IPS DF 6.9 (cell line): ENCODE results near the gene SPTBN1.
A peak's percentile ranks its signal among the peaks of the same experiment; 100 is the strongest.

Experiments used
- DNase-seq: peaks from one replicate; pipeline ENCODE4 v3.0.0-alpha.2; 2013; ENCODE audit warnings: low read depth, low spot score
- H3K27ac ChIP-seq: one replicate; pipeline ENCODE4 v1.5.1; 2013; ENCODE audit warnings: low read length, control low read depth
- H3K27me3 ChIP-seq: 2 replicates; pipeline ENCODE4 v1.6.1; 2013; ENCODE audit warnings: mild to moderate bottlenecking, low read length; ENCODE audit not compliant: control insufficient read depth, insufficient read depth
- H3K36me3 ChIP-seq: 2 replicates; pipeline ENCODE4 v1.6.1; 2013; ENCODE audit warnings: low read length; ENCODE audit not compliant: control insufficient read depth, insufficient read depth
- H3K4me1 ChIP-seq: 2 replicates; pipeline ENCODE4 v1.6.1; 2013; ENCODE audit warnings: low read length; ENCODE audit not compliant: control insufficient read depth, insufficient read depth
- H3K4me3 ChIP-seq: 2 replicates; pipeline ENCODE4 v1.5.1; 2013; ENCODE audit warnings: mild to moderate bottlenecking, low read length
- H3K9me3 ChIP-seq: 2 replicates; pipeline ENCODE4 v1.6.1; 2013; ENCODE audit warnings: low read length, inconsistent platforms; ENCODE audit not compliant: control insufficient read depth, insufficient read depth
- WGBS: extraction: QIAGEN DNeasy Blood & Tissue Kit; methylation state at CpG from one replicate; pipeline ENCODE4 v1.1.7; 2013; ENCODE audit warnings: mixed read lengths, missing lambda C conversion rate; ENCODE audit not compliant: insufficient read length, insufficient coverage; 5-methylcytosine and 5-hydroxymethylcytosine counted together

The SPTBN1 gene

DNA sequence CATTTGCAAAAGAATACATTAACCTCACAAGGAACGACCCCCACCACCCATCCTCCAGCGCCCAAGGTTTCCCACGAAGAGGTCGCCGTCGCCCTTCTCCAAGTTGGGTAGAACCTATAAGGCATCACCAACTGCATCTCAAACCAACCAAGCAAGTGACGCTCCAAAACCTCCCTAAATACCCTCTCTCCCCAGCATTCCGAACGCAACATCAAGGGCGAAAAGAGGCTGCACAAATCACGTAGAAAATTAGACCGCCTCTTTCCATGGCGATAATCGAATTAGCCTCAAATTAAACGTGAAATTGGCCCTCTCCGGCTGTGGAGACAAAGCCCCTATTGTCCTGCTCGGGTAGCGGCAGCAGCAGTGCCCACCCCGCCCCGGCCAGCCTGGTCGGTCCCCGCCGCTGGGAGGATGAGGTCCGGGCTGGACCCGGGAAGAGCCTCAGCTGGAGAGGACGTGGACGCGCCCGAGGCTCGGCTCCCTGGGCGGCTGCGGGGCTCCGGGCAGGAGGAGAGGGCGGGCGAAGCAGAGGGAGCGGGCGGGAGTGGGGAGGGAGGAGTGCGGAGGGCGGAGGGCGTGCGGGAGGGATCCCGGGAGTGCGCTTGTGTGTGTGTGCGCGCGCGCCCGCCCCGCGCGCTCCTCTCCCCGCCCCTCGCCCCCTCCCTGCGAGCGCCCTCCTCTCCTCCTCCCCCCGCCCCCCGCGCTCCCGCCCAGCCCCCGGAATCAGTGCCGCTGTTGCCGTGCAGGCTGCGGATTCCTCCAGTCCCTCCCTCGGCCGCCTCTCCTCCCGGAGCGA, at the start of gene SPTBN1:
TSS of gene SPTBN1 (plus strand) at position 765 of the 799 bp plus-strand sequence. CDS start 70,092 bp downstream, outside the sequence.
- no peaks in the 10 kb centered on the region for H3K27me3 ChIP-seq
- H3K9me3 ChIP-seq = no peaks in the 10 kb centered on the region
- no peaks in the 10 kb centered on the region for H3K36me3 ChIP-seq
- no peaks in the 10 kb centered on the region for H3K4me1 ChIP-seq
- no peak within 1 kb of the TSS for H3K27ac ChIP-seq
- peak within 1 kb of the TSS; percentile 98 for H3K4me3 ChIP-seq
- no CpG with 5 or more reads among the region's 67 CpGs for WGBS
- no peak for DNase-seq

DNA sequence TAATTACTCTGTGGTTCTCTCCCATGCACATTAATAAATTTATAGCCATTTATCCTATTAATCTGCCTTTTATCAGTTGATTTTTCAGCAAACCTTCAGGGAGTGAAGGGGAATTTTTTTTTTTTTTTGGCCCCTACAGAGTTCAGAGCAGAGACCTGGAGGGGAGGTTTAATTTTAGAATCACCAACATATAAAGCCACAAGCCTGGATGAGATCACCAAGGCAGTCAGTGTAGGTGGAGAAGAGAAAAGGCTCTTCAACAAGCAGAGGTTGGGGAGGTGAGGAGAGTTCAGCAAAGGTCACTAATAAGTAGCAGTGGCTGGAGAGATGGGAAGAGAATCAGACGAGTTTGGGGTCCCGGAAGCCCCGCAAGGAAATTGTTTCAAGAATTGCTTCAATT, 48.4 kb upstream of the SPTBN1 start:
- no peaks in the 10 kb centered on the region for H3K27me3 ChIP-seq
- no peaks in the 10 kb centered on the region for H3K9me3 ChIP-seq
- no peaks in the 10 kb centered on the region for H3K4me1 ChIP-seq
- no peak for DNase-seq
- no peaks in the 10 kb centered on the region for H3K36me3 ChIP-seq
- no peak overlapping the region for H3K27ac ChIP-seq
- WGBS = no CpG with 5 or more reads among the region's 3 CpGs
- no peak overlapping the region for H3K4me3 ChIP-seq

DNA sequence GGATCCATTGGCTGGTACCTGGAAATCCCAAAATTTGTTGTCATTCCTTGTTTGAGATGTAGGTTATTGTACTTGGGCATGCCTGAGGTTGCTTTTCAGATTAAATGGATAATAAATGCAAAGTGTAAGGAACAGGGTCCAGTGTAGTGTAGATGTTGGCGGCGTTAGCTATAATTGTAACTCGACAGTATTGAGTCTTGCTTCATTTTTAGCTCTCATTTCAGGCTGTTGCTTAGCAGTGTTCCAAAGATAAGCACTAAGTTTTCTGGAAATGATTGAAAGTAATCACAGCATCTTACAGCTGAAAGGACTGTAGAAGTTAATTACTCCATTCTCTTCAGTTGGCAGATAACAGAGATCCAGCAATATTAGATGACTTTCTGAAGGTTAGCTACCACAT, 47.8 kb upstream of the SPTBN1 start:
- no peaks in the 10 kb centered on the region for H3K27me3 ChIP-seq
- H3K27ac ChIP-seq = no peak overlapping the region
- no peaks in the 10 kb centered on the region for H3K9me3 ChIP-seq
- DNase-seq = no peak
- H3K36me3 ChIP-seq = no peaks in the 10 kb centered on the region
- H3K4me3 ChIP-seq = no peak overlapping the region
- no peaks in the 10 kb centered on the region for H3K4me1 ChIP-seq
- WGBS = no CpG with 5 or more reads among the region's 3 CpGs

DNA sequence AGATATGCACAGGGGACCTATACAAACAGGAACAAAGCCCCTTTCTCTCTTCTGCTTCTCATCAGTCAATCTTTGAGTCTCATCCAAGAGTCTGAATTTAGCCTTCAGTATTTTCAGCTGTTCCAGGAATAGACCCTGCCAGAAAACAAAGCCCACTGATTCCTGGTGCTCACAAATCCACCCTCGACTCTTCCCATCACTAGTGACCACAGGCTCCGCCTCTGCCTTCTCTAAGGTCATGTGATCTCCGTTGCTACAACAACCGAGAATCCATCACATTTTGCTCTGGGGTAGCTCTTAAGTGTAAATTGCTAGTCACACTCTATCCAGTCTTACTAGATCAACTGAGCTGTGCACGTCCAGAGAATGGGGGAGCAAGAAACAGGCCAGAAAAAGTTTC, 46.4 kb upstream of the SPTBN1 start:
- WGBS = no CpG with 5 or more reads among the region's 5 CpGs
- Histone ChIP-seq H3K9me3 (no peaks in the 10 kb centered on the region), H3K4me3 (no peak overlapping the region), H3K4me1 (no peaks in the 10 kb centered on the region), H3K27me3 (no peaks in the 10 kb centered on the region), H3K36me3 (no peaks in the 10 kb centered on the region), H3K27ac (no peak overlapping the region)
- no peak for DNase-seq

DNA sequence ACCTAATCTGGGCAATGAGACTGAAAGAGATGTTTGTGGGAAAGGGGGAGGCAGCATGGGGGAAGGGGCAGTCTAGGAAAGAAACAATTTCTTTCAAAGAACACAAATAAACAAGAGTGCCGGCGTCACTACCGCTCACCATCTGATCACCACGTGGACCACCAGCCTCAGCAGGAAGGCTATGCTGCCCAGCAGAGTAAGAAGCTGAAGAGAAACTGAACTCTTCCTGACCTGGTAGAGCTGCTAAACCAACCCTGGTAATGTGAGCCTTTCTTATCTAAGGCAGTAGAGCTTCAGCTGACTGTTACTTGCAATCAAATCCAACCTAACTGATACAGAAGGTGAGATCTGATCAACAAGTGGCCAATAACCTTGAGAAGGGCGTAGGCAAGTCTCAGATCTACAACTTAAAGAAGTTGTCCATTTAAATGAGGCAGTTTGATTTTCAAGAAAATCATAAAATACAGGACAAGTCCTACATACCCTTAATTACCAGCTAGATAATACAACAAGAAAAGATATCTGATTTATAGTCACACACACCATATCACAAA, 44.2 kb upstream of the SPTBN1 start:
- no CpG with 5 or more reads among the region's 5 CpGs for WGBS
- Histone ChIP-seq H3K27ac (no peak overlapping the region), H3K4me3 (no peak overlapping the region), H3K9me3 (no peaks in the 10 kb centered on the region), H3K36me3 (no peaks in the 10 kb centered on the region), H3K27me3 (no peaks in the 10 kb centered on the region), H3K4me1 (peaks cover 3% of the 10 kb centered on the region)
- no peak for DNase-seq

DNA sequence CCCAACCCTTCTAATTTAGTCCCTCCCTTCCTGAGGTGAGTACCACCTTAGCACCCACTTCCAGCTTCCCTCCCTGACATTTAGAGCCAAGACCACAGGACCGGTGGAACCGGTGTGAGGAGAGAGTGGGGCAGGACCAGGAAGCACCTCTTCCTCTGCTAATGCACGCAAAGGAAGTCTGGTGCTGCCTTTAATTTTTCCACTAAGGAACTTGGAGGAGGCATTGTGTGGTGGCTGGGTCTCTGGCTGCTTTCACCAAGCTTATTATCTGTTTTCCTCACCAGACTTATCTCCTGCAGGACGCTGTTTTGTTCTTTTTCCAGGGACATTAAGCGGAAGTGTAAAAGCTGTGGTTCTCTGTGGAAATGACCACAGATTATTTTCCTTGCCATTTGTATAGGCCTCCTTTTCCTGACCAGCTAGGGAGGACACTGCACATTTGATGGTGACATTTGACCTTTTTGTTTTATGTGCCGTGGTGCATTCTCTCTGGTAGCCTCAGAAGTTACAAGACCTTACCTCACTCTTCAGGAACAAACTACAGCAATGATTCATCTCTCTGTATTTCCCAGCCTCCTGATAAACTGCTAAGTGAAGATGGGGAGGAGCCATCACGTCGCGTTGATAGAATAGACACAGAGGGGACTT, 39.8 kb upstream of the SPTBN1 start:
- peaks cover 3% of the 10 kb centered on the region for H3K4me1 ChIP-seq
- H3K27ac ChIP-seq = no peak overlapping the region
- H3K27me3 ChIP-seq = no peaks in the 10 kb centered on the region
- WGBS = no CpG with 5 or more reads among the region's 9 CpGs
- H3K9me3 ChIP-seq = no peaks in the 10 kb centered on the region
- H3K4me3 ChIP-seq = no peak overlapping the region
- DNase-seq = no peak
- H3K36me3 ChIP-seq = no peaks in the 10 kb centered on the region

DNA sequence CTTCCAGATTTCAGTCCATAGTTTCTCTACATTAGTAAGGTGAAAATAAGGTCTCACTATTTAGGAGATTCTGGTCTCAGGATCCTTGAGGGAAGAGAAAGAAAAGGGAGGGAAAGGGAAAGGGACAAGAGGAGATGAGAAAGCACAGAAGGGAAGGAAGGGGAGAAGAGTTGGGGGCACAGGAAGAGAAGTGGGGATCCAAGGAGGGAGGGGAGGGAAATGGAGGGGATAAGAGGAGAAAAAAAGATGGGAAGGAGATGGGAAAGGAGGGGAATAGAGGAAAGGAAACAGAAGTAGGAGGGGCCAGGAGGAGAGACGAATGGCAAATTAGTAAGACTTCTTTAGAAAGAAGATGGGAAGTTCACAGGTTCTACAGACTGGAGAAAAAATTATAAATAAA, 39.2 kb upstream of the SPTBN1 start:
- no peak for DNase-seq
- no peaks in the 10 kb centered on the region for H3K9me3 ChIP-seq
- no peaks in the 10 kb centered on the region for H3K27me3 ChIP-seq
- H3K27ac ChIP-seq = no peak overlapping the region
- H3K36me3 ChIP-seq = no peaks in the 10 kb centered on the region
- H3K4me3 ChIP-seq = no peak overlapping the region
- H3K4me1 ChIP-seq = peaks cover 3% of the 10 kb centered on the region
- no CpG with 5 or more reads among the region's 1 CpG for WGBS

DNA sequence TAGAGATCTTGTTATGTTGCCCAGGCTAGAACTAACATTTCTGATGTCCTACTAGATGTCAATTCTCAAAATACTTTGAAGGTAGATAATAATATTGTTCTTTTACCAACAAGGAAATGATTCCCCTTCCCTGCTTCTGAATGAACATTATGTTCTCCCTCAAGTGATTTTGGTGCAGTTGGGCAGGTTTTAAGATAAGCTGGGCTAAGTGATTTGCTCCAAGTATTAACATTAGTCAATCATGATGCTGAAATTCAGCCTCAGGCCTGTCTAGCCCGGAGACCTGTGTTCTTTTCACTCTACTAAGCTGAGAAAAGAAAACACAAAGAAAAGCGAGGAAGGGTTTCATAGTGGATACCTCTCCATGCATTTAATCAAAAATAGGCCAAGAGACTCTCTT, 38.5 kb upstream of the SPTBN1 start:
- WGBS = no CpG with 5 or more reads among the region's 2 CpGs
- Histone ChIP-seq H3K4me1 (peaks cover 3% of the 10 kb centered on the region), H3K27ac (no peak overlapping the region), H3K27me3 (no peaks in the 10 kb centered on the region), H3K36me3 (no peaks in the 10 kb centered on the region), H3K4me3 (no peak overlapping the region), H3K9me3 (no peaks in the 10 kb centered on the region)
- DNase-seq = no peak

DNA sequence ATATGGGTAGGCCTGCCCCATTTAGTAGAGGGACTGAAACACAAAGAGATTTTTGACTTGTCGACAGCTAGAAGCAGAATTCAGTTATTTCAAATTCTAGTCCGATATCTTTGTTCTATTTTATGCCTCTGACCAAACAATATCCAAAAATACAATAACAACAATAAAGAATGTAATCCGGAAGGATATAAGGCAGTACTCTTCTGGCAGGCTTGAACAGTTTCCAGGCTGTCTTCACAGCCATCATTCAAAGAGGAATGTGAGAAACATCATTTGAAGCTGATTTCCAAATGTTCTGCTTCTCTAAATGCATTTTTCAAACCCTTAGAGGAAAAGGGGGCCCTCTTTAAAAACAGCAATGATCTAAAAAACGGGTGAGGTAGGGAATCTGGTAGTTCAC, 36.7 kb upstream of the SPTBN1 start:
- no peaks in the 10 kb centered on the region for H3K36me3 ChIP-seq
- WGBS = 100% methylated on average over 1 of the region's 4 CpGs
- no peaks in the 10 kb centered on the region for H3K9me3 ChIP-seq
- peaks cover 3% of the 10 kb centered on the region for H3K4me1 ChIP-seq
- H3K27ac ChIP-seq = no peak overlapping the region
- H3K4me3 ChIP-seq = no peak overlapping the region
- no peaks in the 10 kb centered on the region for H3K27me3 ChIP-seq
- DNase-seq = no peak

DNA sequence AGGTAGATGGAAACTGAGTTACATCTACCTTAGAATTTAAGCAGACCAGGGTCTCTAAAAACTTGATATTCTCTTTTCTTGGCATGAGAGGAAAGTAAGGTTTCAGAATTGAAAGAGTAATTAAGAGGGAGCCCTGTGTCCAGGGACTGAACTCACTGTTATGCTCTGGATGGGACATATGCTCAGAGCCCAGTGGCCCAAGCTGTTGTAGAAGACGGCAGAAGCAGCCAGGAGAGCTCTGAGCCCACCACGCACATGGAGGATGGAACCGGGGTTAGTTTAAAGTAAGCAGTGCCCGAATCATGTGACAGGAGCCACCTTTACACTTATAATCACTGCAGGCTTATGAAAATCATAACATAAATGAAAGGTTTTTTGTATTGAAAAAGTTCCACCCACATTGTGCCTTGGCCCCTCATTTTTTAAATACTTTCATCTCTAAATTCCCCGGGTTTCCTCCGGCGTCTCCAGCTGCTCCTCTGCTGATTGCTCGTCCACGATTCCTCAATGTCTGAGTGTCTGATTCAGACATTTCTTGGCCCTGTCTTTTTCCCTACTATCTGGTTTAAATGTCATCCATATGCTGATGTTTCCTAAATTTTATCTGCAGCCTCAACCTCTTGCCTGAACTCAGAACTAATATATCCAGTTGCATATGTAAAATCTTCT, 36.1 kb upstream of the SPTBN1 start:
- DNase-seq = no peak
- no CpG with 5 or more reads among the region's 9 CpGs for WGBS
- H3K9me3 ChIP-seq = no peaks in the 10 kb centered on the region
- no peak overlapping the region for H3K4me3 ChIP-seq
- peaks cover 3% of the 10 kb centered on the region for H3K4me1 ChIP-seq
- no peaks in the 10 kb centered on the region for H3K27me3 ChIP-seq
- H3K36me3 ChIP-seq = no peaks in the 10 kb centered on the region
- H3K27ac ChIP-seq = no peak overlapping the region
